Activated CD4-positive, alpha-beta T cell treated with anti-CD3 and anti-CD28 coated beads, Interleukin-2, Interleukin-4, amounts not matched to agents 100 ng/mL and 50 ng/mL, durations not matched to agents 16 hours and 8 hours (primary cell): ENCODE measurements around the gene BTBD7.

Source experiments
- DNase-seq: peaks from one replicate; pipeline ENCODE4 v3.0.0-alpha.2; 2020; ENCODE audit warnings: low spot score

Gene BTBD7

DNA sequence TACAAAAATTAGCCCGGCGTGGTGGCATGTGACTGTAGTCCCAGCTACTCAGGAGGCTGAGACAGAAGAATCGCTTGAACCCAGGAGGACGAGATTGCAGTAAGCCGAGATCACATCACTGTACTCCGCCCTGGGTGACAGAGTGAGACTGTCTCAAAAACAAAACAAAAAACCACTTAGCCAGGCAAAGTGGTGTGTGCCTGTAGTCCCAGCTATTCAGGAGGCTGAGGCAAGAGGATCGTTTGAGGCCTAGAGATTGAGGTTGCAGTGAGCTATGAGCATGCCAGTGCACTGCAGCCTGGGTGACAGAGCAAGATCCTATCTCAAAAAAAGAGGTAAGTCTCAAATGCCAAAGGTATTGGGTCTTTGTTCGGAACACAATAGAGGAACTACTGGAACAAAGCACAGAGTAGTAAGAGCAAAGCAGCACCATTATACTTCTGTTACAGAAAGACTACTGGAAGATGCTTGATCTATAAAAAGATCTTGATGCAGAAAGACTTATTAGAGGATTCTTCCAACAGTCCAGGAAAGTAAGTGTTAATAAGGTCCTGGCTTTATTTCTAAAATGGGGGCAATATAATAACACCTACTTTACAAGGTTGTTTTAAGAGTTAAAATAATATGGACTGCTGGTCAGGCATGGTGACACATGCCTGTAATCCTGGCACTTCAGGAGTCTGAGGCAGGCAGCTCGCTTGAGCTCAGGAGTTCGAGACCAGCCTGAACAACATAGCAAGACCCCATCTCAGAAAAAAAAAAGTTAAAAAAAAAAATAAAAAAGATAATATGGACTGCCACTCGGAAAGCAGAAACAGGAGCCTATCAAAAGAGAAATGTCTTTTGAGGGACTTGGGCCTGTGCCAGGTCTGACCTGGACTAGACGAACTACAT lies 29.9 kb downstream of the BTBD7 start:
- no peak for DNase-seq

DNA sequence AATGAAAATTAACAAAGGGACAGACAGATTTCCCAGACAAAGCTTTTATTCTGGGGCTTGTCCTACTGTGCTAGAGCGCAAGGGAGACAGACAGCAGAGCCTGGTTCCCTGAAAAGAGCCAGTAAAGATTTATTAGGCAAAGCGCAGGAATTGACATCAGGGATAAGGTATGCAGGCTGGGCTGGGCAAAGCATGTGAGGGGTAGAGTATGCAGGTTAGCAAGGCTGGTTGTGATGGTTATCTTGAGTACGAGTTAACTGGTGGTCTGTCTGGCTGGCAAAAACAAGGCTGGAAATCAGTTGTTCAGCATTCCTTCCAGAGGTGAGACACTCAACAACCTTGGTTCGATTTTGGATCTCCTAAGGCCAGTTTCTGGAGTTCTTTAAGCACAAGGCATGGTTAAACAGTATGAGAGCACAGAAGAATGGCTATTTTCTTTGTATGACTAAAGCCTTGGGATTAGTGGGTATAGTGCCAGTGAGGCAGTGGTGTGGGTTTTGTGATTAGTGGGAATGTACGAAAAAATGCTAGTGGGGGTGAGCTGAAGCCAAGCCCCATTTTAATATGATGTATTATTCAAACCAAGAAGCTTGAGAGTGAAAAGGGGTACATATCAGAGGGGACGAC lies 30.9 kb downstream of the BTBD7 start:
- DNase-seq, result no peak

DNA sequence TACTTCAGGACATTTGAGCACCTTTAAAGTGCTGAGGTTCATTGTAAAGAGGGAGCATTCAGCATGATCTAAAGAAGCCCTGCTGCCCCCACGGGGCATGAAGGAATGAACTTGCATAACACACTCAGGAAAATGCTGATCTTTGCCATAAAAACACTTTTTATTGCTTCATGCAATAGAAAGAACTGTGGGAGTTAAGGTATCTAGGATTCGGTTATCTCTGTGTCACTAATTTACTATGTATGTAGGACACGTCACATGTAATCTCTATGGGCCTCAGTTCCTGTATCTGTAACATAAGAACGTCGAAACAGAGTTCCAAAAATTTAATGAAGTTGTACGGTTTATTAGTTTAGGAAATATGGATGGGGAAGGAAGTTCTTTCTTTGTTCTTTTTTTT lies 33.0 kb downstream of the BTBD7 start:
- DNase-seq, result no peak

DNA sequence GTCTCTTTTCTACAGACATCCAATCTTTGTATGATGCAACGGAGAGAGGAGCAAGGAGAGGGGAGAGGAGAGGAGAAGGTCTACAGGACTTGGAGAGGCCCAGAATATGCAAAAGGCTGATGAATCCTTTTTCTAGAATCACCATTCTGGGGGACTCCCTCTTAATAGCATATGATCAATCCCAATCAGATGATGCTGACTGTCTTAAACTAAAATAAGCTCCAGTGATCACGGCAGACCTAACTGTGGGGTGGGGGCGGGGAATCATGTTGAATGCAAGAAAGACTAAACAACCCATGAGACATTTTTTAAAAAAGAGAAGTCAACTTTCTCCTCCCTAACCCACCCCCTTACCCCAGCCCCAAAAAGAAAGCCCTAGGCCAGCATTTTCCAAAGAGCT lies 33.4 kb downstream of the BTBD7 start:
- DNase-seq, result no peak

DNA sequence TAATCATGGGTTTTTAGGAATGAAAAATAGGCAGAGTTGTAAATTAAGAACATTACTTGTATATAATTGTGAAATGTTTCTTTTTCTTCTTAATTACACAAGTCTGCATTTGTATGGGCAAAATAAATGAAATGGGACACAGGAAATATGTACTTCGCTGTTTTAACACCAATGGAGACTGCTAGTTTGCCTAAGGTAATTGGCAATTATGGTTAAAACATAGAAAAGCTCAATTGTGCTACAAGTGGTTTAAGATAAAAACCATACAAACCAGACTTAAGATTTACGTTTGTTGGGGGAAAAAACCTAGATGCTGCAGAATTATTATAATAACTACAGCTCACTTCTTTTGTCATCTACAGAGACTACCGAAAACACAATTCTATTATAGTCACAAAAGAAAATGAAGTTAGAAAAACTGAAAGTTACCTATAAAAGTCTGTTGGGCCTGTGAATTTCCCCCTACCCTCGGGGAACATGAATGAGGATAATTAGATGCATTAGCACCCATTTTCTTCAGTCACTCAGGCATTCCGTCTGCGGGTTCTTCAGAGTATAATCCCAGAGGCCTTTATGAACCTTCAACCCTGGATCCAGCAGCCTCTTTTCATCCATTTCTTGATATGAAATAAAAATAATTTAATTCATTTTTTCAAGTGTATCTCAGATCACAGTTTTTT lies 37.2 kb downstream of the BTBD7 start:
- no peak for DNase-seq

DNA sequence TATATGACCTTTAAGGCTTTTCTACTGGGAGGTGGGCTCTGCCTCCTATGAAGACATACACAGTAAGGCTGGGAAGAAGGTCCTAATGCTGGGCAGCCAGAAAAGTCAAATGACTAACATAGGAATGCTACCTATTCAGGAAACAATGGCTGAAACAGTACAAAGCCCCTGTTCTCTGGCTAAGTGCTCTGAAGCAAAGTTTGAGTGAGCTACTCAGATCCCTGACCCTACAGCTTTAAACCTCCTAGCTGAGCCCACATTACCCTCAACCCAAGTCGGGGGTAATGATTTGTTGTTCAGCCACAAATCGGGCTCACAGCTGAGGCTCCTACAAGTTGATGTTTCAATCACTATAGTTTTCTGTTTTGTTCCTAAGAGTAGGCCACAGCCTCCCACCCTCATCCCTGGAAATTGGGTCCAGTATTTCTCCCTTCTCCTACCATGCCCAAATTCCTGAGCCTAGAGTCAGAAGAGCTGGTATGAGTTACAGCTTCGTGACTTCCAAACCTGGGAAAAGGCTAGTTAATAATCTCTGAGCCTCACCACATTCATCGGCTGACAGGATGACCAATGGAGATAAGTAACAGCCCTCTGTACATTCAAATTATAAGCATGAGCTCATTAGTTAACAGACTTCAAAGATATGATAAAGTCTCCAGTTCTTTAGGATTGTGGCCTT lies 46.5 kb downstream of the BTBD7 start:
- no peak for DNase-seq

DNA sequence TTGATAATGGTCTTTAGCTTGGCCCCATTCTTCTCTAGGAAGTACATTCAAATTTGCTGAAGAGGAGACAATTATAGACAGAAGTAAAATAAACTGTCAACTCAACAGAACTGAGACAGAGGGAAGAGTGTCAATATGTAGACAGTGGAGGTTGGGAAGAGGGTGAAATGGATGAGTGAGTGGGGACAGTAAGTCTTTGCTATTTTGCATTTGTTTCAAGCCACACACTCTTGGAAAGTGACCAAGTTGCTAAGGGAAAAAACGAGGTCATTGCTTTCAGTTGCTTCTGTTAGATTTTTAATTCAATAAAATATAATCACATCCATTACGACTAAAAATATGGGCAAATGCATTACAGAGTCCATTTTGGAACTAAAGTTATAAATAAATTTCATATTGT lies 47.8 kb downstream of the BTBD7 start:
- no peak for DNase-seq

DNA sequence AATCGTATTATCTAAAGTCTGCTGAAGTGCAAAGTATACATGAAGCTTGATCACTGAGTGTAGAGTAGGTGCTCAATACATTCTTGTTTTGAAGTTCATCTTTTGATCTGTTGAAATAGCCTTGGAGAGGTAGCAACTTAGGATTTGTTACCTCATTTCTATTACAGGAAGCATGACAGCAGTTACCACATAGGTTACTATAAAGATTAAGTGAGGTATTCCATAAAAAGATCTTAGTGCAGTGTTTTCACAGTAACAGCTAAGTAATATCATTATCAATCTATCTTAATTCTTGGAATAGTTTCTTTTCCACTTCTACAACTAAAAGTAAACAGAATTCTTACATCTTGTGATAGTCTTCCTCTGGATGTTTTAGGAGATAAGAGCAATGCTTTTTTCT lies 50.9 kb downstream of the BTBD7 start:
- no peak for DNase-seq

DNA sequence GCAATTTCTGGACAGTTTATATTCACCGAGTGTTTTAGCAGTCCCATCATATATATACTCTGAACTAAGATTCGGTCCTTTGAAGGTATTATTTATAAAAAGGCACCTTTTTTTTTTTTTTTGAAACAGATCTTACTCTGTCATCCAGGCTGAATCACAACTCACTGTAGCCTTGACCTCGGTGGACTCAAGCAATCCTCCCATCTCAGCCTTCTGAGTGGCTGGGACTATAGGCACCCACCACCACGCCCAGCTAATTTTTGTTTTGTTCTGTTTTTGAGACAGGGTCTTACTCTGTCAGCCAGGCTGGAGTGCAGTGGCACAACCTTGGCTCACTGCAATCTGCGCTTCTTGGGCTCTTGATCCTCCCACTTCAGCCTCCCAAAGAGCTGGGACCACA lies 52.1 kb downstream of the BTBD7 start:
- no peak for DNase-seq

DNA sequence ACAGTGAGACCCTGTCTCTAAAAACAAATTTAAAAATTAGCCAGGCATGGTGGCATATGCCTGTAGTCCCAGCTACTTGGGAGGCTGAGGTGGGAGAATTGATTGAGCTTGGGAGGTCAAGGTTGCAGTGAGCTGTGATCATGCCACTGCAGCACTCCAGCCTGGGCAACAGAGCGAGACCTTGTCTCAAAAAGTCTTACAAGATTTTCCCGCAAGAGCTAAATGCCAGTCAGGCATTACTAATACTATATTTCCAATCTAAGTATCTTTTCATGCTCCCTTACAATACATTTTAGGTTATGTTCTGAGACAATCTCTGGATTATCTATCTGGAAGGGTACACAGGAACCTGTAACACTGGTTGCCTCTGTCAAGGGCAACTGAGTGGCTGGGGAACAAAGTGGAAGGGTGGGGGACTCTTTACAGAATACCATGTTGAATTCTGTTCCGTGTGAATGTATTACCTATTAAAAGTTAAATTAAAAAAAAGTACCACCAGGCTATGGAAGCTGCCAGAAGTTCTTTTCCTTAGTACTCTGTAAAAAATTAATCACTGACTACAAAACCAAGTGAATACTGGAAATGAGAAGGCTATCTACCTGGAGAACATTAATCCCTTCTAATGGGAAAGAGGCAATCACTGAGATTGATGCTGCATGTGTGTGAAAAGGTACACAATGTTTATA lies 56.7 kb downstream of the BTBD7 start:
- DNase-seq, result no peak

DNA sequence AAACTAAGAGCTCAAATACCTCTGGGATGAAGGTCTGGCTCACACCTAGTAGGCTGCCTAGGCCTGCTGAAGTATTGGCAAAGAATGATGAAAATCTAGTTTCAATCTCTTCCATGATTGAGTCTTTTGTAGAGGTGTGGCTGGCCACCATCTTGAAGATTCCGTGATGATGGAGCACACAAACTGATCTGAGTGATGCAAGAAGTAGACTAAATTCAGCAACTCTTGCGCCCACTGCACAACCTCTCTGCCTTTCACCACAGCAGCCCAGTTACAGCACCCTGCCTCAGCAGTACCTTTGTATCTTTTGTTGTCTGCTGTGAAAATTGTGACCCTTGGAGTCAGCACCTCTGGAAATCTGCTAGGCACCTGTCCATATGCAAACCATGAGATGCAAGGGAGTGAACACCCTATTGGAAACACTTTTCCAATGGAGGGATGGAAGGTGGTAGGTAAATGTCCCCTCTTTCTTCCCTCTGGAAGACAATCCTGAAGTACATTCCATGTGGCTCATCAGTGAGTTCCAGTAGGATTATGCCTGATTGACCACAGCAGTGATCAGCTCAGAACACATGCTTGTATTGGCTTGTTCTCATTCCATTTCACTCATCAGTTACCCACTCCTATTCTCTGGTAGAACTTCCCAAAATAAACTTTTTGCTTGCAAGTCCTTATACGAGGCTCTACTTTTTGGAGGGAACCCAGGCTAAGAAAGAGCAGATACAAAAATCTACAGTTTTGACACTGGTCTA lies 58.6 kb downstream of the BTBD7 start:
- no peak for DNase-seq

DNA sequence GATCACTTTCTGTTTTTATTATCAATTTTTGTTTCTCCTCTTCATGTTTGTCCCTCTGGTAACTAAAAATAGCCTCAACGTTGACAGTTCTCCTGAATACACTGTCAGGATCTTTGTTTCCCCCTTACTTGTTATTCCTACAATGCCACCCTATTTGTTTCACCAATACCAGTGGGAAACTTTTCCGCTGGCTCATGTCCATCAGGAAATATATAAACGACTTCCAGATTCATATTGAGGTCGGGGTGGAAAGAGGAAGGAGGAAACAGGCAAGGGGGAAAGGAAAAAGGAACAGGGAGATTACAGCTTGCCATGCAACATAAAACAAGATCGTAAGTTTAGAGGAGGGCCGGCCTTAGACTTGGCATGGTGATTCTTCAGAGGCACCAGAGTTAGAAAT lies 61.7 kb downstream of the BTBD7 start:
- no peak for DNase-seq

DNA sequence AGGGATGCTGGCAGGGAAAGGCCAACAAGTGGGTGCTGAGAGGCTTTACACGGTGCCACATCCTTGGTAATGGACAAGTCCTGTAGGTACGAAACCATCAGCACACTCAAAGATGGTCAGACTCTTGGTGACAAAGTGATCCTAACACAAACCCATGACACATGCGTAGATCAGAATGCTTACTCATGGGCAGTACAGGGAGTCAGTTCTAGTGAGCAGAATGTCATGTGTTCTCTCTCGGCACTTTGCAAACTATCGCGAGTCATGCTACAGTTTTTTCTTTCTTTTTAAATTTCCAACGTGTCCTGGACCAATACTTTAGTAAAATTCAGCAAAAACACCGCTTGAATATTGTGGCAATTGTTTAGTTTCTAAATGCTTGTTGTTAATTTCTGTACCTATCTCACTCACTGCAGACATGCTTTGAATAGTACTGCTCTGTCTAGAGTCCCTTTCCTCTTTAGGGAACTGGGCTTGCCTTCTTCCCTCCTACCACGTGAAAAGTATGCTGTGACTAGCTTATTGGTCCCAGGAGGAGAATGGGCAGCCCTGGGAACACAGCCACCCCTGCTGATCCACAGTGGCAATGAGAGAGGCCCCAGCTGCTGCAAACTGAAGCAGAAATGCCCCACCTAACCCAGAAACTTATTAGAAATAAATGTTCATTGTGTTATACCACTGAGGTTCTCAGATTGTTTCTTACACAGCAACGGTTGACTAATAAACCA lies 63.3 kb downstream of the BTBD7 start:
- no peak for DNase-seq

DNA sequence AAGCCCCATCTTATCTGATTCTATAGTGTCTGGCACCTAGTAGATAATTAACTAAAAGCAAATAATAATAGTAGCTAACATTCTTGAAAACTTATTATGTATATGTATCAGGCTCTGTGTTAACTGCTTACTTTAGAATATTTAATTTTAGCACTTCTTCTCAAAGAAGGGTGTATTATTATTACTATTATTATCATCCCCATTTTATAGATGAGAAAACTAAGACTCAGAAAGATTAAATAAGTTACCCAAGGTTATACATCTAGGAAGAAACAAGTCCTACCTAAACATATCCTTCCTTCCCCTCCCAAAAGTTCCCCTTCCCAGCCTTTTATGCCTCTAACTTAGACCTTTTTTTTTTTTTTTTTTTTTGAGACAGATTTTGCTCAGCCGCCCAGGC lies 64.4 kb downstream of the BTBD7 start:
- no peak for DNase-seq

DNA sequence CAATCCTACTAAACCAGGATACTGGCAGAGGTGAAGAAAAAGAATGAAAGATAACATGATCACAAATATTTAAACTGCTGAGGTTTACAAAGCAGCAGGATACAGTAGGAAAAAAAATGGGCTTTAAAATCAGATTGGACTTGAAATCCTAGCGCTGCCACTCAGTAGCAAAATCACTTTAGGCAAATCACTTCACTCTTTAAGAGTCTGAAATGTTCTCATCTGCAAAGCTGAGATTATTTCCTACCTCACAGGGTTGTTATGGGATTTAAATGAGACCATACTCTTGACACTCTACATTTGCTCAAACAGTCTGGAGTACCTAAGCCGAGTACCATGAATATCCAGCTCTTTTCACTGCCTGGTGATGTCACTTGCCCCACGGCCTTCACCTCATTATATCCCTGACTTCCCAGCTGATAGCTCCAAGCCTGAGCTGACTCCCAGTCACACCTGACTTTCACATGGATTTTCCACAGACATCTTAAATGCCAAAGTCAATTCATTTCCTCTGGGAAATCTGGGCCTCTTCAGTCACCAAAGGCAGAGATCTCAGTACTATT lies 65.6 kb downstream of the BTBD7 start:
- DNase-seq, result no peak

DNA sequence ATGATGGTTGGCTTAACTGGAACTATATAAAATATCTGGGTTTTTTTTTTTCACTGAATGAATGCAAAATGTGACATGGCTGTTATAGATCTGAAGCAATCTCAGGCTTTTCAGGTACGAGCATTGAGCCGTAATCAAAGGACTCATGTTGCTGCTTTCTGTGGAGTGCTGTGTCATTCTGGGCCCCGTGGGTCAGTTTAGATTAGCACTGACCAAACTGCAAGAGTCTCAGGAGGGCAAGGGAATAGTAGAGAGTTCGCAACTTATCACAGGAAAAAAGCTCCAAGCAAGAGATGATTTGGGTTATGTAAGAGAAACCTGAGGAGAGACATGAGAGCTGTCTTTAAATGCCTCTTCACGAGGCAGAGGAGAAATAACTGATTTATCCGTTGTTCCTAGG lies 66.7 kb downstream of the BTBD7 start:
- DNase-seq, result no peak

DNA sequence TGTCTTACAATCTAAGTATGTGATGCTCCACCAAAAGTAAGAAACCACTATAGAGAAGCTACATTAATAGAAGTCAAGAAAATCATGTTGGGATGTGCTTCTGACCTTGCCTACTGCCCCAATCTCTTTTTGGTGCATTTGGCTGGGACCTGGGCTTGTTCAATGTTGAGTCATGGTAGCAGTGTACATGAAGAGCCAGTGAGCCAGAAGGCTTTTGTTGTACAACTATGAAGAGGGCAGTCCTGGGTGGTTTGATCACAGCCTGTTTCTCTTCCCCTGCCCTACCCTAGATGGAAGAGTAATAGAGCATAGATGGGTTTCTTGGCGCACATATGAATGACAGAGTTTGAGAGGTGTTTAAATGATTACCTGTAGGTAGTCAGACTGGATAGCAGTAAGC lies 69.4 kb downstream of the BTBD7 start:
- no peak for DNase-seq

DNA sequence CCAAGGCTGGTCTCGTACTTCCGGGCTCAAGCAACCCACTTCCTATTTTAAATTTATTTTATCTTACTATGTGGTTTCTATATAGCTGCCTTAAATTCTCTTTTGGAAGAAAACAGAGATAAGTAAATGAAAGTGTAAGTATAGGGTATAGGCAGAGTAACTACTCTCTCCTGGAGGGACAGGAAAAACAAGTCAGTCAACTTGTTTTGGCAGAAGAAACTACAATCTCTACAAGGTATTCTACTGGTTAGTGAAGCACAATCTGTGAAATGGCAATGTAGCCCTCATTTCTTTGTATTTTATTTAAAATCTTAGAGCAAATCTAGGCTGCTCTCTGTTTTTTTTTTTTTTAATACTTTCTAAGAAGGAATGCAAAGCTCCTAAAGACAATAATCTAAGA lies 70.4 kb downstream of the BTBD7 start:
- no peak for DNase-seq

DNA sequence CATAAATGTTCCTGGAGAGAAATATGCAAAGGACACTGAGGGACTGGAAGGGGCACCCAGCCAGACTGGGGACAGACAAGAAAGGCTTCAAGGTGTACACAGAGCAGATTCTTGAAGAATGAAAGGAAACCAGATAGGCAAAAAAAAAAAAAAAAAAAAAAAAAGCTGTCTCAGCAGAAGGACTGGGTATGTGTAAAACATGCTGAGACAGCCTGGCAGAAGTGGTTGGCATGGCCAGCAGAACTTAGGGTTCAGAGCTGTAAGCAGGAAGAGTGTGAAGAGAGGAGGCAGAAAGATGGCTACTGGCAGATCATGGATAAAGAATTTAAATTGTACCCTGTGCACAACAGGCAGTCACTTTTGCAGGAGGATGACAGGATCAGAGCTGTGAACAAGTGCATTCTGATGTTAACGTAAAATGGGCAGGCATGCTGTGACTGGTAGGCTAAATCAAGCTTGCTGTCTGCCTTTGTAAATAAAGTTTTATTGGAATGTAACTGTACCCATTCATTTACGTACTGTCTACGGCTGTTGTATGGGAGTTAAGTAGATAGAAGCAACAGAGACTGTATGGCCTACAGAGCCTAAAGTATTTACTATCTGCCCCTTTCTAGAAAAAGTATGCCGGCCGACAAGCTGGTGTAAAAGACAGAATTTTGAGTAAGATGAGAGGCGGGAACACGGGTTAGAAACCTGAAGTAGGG lies 83.6 kb downstream of the BTBD7 start:
- no peak for DNase-seq

DNA sequence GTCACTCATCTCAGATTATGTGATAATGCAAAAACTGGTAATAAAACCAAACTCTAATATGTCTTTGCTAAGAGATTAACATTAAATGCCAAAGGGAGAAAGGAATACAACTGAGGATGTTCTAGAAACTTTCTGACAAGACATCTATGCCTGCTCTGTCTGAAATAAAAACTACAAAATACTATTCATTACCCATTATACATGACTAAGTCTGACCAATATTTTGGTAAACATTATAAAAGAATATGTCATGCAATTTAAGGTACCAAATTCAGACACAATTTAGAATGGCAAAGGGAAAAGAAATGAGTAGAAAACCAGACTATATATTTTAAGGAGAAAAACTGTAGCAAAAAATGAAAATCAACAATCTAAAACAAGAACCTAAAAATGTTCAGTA lies 86.3 kb downstream of the BTBD7 start:
- no peak for DNase-seq
